AG09309 (cell line): ENCODE data around the gene MFAP2.

Source experiments
- DNase-seq: peaks from one replicate; pipeline ENCODE4 v3.0.0-alpha.2; 2010; ENCODE audit warnings: low read depth
- H3K4me3 ChIP-seq: 2 replicates; pipeline ENCODE4 v1.5.1; 2011; ENCODE audit warnings: mild to moderate bottlenecking, low read depth, low read length, moderate library complexity; ENCODE audit not compliant: control insufficient read depth
- CTCF ChIP-seq: IDR thresholded peaks from 2 replicates; pipeline ENCODE4 v1.5.1; 2011; ENCODE audit warnings: mild to moderate bottlenecking, low read depth, low read length, inconsistent platforms; ENCODE audit not compliant: insufficient read depth, control insufficient read depth; ENCODE audit errors: missing control alignments

The MFAP2 gene

DNA sequence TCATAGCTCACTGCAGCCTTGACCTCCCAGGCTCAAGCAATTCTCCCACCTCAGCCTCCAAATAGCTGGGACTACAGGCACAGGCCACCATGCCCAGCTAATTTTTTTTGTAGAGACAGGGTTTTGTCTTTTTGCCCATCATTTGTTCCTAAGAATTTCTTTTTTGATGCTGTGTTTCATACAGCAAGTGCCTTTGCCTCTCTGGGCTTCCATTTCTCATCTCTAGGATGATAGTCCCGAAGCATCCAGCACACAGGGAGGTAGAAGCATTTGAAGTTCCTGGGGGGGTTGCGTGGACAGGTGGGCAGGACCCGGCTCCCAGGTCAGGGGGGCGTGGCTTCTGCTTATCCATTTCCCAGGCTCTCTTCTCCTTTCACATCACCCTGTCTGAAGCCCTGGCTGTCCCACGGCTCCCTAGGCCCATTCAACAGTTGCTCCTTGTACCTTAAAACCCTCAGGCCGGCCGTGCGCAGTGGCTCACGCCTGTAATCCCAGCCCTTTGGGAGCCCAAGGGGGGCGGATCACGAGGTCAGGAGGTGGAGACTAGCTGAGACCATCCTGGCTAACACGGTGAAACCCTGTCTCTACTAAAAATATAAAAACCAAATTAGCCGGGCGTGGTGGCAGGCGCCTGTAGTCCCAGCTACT lies 27.9 kb upstream of the MFAP2 start:
- DNase-seq, result no peak
- H3K4me3 ChIP-seq, result no peak overlapping the region
- TF ChIP-seq CTCF, result no peak

- TF ChIP-seq CTCF, result no peak
- no peak overlapping the region for H3K4me3 ChIP-seq
- no peak for DNase-seq
Measured at GRCh38 chr1:17007121-17007520, 26.7 kb upstream of the MFAP2 start.

GRCh38 chr1:17005365-17005740 lies 24.9 kb upstream of the MFAP2 start:
- no peak overlapping the region for H3K4me3 ChIP-seq
- TF ChIP-seq CTCF, result no peak
- DNase-seq, result no peak

GRCh38 chr1:17004466-17005364 lies 24.3 kb upstream of the MFAP2 start:
- no peak for DNase-seq
- peak; percentile 22 for TF ChIP-seq CTCF
- no peak overlapping the region for H3K4me3 ChIP-seq

DNA sequence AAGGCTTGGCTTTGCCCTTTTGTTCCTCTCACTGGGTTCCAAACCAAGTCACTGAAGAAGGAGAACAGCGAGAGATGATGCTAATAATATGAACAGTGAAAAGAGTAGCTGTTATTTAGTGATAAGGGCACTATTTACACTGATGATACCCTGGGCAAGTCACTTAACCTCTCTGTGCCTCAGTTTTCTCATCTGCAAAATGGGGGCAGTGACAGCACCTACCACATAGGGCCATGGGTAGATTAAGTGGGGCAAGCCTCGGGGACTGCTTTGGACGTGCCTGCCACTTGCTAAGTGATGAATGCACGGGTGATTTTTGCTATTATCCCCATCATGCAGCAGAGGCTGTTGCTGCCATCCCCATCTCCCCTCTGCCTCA lies 22.1 kb upstream of the MFAP2 start:
- TF ChIP-seq CTCF, result no peak
- H3K4me3 ChIP-seq, result no peak overlapping the region
- no peak for DNase-seq

DNA sequence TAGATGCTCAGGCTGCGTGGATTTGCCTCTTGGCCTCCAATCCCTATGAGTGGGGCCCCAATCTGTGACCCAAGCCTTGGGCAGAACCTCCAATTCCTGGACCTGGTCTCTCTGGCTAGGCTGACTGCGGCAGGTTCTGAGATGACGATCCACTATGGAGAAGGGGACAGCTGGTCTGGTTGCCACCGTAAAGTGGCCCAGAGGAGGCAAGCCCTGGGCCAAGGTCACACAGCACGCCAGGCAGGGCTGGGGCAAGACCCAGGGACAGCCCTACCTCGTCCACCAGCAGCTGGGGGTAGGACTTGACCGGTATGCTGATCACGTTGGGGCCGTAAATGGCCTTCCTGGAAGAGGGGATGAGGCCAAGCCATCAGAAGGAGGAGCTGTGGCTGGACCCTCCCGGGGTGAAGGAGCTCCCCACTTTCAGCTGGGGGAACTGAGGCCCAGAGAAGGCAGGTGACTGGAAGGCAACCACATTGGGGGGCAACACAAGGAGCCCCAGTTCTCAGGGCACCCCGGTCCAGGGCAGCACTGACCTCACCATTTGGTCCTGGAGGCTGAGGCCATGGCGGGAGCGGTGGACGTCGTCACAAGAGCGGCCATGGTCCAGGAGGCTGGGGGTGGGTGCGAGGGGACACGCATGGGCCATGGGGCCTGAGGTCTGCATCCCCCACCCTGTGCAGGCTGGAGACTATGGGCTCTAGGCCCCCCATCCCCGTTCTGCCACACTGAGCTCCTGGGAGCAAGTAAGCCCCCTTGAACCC lies 21.5 kb upstream of the MFAP2 start:
- no peak for TF ChIP-seq CTCF
- H3K4me3 ChIP-seq, result no peak overlapping the region
- DNase-seq, result no peak
